Gastroesophageal sphincter (tissue), 3 donors: ENCODE data around the gene MOV10.

Experiments
- CTCF ChIP-seq, 4 experiments: fragments of 200-600 bp in 2 of 4; fragments of 450-650 bp in 2 of 4; sonication (generic) in 1 of 4; IDR thresholded peaks; one replicate each; pipeline ENCODE4 v1.5.1; 2017 to 2019; ENCODE audit warnings: antibody characterized with exemption in 4 of 4, mild to moderate bottlenecking in 2 of 4, moderate library complexity in 2 of 4
- POLR2A ChIP-seq, 2 donors: fragments of 450-650 bp; IDR thresholded peaks; one replicate each; pipeline ENCODE4 v1.6.1; 2017; ENCODE audit warnings: antibody characterized with exemption in 2 of 2, mild to moderate bottlenecking in 2 of 2, moderate library complexity in 1 of 2
- POLR2AphosphoS5 ChIP-seq: sonication (generic); formaldehyde crosslinking; IDR thresholded peaks from one replicate; pipeline ENCODE4 v1.6.1; 2017; ENCODE audit warnings: antibody characterized with exemption

DNA sequence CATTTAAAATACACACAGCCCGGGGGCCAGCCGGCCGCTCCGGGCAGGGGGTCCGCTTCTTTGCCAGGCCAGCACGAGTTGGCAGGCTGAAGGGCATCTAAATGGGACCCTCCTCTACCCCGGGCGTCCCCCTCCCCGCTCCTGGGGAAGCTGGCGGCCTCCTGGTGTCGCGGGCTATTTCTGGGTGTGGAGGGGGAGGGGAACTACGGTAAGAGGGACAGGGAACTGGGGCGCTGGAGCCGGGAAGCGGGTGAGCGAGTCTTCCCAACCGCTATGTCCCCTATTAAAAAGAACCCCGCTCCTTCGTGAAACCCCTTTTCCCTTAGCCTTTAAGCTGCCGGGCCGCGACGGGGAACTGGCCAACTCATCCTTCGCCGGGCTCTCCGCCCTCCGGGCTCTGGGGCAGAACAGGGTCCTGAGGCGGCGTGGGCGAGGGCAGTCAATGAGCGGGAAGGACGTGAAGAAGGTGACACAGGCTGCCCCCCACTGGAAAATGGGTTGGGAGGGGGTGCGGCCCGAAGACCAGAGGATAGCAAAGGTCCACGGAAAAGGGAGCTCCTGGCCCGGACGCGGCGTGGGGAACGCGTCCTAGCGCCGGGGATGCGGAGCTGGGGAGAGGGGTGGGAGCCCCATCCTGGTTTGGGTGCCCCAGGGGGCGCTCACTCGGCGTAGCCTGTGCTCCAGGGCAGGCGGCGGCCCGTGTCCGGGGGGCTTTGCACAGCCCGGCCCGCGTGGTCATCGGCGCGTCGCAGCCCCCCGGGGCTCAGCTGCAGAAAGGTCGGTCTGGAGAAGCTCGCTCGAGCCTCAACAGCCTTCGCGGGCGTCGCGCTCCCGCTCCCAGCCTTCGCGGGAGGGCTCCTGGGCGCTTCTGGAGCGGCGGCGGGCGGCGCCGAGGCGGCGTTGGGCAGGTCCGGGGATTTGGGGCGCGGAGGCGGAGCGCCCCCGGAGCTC is 40.1 kb downstream of the MOV10 start:
- TF ChIP-seq POLR2AphosphoS5 = no peak
- TF ChIP-seq POLR2A (IDR thresholded peaks at IDR 0.05) = no peak
- peak in 1 of 4 experiments; percentile 8 for TF ChIP-seq CTCF (IDR thresholded peaks at IDR 0.05)
